GM12892 (cell line): Measurements from ENCODE around the gene HKDC1.

Experiments
- DNase-seq: peaks from one replicate; pipeline ENCODE4 v3.0.0; 2011; ENCODE audit not compliant: insufficient read length
- FAIRE-seq: peaks from 2 replicates; lab custom pipeline; 2011; peaks lifted over from hg19 to GRCh38; lab: Jason Lieb, UNC
- POLR2A ChIP-seq: IDR thresholded peaks from 2 replicates; pipeline ENCODE4 v1.6.1; 2011; ENCODE audit warnings: low read depth, low read length, control low read depth
- POLR2AphosphoS5 ChIP-seq: IDR thresholded peaks from 2 replicates; pipeline ENCODE4 v1.6.1; 2011; ENCODE audit warnings: low read depth, low read length, control low read depth
- TAF1 ChIP-seq: IDR thresholded peaks from 2 replicates; pipeline ENCODE4 v1.6.1; 2011; ENCODE audit warnings: low read depth, mild to moderate bottlenecking, control low read depth, low read length, borderline replicate concordance

The HKDC1 gene

DNA sequence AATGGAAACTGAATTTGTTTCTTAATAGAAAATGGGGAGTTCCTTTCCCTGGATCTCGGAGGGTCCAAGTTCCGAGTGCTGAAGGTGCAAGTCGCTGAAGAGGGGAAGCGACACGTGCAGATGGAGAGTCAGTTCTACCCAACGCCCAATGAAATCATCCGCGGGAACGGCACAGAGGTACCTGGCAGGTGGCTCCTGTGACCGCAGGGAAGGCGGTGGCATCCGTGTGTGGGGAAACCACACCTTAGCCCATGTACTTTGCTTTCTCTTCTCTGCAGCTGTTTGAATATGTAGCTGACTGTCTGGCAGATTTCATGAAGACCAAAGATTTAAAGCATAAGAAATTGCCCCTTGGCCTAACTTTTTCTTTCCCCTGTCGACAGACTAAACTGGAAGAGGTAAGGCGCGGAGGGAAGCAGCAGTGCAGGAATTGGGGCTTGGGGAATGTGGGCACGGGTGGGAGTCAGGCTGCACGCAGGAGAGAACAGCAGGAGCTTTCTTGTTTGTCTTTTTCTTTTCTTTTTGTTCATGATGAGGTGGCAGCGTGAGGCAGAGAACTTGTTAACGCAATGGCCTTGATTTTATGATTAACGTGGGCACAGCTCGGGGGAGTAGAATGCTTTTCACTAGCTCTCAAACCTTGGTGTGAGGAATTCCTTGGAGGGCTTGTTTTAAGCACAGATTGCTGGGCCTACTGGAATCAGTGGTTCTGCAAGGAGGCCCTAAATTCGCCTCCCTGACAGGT is 12.8 kb downstream of the HKDC1 start:
- TF ChIP-seq TAF1 = no peak
- FAIRE-seq (no peak), DNase-seq (no peak)

DNA sequence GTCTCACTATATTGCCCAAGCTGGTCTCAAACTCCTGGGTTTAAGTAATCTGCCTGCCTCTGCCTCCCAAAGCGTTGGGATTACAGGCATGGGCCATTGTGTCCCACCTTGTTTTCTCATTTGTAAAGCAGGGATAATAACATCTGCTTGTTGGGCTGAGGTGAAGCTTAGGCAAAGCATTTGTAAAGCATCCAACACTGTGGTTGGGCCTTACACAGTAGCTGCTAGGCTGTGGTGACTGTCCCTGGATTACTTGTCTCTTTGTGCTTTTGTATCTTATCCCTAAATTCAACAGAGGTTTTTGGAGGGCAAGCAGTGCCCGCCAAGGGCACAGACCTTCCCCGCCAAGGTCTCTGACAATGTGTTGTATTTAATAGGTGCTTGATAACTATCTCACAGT is 14.3 kb downstream of the HKDC1 start:
- no peak for TF ChIP-seq POLR2AphosphoS5
- TF ChIP-seq POLR2A = no peak
- no peak for TF ChIP-seq TAF1
- FAIRE-seq (no peak), DNase-seq (no peak)

DNA sequence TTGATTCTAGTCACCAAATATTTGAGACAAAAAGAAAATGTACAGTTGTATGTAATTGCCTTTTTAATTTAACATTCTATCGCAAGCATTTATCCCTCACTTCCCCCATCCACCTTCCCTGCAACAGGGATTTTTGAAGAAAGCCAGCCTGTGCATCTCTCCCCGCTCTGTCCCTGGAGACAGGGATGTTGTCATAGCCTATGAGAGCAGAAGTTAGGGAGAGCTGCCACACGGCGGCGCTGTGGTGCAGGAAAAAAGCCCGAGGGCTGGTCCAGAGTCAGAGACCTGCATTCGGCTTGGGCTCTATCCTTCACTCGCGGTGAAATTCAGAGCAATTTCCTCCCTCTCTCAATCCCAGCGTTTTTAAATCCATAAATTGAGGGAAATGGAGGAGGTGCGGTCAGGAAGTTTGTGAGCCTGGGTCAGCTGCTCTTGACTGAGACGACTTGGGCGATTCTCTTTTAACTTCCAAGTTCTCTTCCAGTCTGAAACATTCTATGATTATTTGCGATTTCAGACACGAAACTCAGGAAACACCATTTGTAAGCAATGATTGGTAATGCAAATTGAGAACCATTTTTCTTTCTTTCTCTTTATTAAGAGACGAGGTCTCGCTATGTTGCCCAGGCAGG is 17.5 kb downstream of the HKDC1 start:
- peak; percentile 66 for DNase-seq
- TF ChIP-seq POLR2AphosphoS5 = no peak
- TF ChIP-seq TAF1 = no peak
- no peak for TF ChIP-seq POLR2A
- peak; percentile 92 for FAIRE-seq

- TF ChIP-seq POLR2AphosphoS5 (no peak), TAF1 (no peak), POLR2A (no peak)
- FAIRE-seq (no peak), DNase-seq (no peak)
These were observed 19.0 kb downstream of the HKDC1 start for GRCh38 chr10:69239136-69239535.

DNA sequence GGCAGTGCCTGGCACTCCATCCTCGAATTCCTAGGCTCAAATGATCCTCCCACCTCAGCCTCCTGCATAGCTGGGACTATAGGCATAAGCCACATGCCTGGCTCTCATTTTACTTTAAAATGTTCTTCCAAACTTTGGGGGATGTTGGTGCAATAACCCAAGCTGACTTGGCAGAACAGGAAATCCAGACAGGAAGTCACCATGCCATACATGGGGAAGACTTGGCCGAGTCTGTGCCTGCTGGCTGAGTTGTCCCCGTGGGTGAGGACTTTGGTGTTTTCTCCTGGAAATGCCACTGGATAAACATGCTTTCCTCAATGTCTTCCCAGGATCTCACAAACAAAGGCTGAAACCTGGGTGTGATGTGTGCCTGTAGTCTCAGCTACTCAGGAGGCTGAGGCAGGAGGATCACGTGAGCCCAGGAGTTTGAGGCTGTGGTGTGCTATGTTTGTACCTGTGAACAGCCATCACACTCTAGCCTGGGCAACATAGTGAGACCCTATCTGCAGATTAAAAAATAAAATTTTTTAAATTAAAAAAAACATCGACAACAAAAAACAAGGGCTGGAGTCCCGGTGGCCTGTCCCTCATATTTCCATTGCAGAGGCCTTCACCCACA is 19.8 kb downstream of the HKDC1 start:
- no peak for DNase-seq
- no peak for FAIRE-seq
- TF ChIP-seq POLR2AphosphoS5 = no peak
- no peak for TF ChIP-seq POLR2A
- TF ChIP-seq TAF1 = no peak

GRCh38 chr10:69240455-69240854 is 20.3 kb downstream of the HKDC1 start:
- no peak for DNase-seq
- TF ChIP-seq TAF1 (no peak), POLR2A (no peak), POLR2AphosphoS5 (no peak)
- no peak for FAIRE-seq

DNA sequence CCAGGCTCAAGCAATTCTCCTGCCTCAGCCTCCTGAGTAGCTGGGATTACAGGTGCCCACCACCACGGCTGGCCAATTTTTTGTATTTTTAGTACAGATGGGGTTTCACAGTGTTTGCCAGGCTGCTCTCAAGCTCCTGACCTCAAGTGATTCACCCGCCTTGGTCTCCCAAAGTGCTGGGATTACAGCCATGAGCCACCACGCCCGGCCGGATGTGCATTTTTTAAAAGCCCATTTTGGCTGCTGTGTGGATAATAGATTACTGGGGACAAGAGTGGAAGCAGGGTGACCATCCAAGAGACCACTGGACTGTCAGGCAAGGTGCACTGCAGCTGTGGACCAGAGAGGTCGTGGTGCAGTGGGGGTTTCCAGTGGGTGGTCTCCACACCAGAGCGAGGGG is 21.4 kb downstream of the HKDC1 start:
- DNase-seq (no peak), FAIRE-seq (no peak)
- TF ChIP-seq TAF1 (no peak), POLR2A (no peak), POLR2AphosphoS5 (no peak)

- no peak for TF ChIP-seq TAF1
- TF ChIP-seq POLR2A = no peak
- no peak for TF ChIP-seq POLR2AphosphoS5
- FAIRE-seq (no peak), DNase-seq (no peak)
These were observed 22.1 kb downstream of the HKDC1 start for GRCh38 chr10:69242040-69242851.

DNA sequence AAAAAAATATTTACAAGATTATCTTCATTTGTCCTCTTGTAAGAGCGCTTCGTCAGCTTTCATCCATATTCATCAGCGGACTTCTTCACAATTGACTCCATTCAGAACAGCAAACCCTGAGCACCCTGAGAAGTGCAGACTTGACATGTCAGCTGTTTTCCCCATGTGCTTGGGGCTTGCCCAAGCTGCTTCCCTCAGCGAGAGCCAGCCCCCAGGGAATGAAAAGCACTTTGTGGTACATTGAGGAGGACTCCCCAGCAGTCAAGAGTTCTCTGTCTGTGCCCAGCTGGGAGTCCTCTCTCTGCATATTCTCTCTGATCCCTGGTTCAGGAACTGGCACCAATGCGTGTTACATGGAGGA is 22.7 kb downstream of the HKDC1 start:
- TF ChIP-seq POLR2AphosphoS5 (no peak), POLR2A (no peak), TAF1 (no peak)
- DNase-seq = no peak
- no peak for FAIRE-seq

- TF ChIP-seq TAF1 = no peak
- TF ChIP-seq POLR2A = no peak
- no peak for TF ChIP-seq POLR2AphosphoS5
- DNase-seq (no peak), FAIRE-seq (no peak)
These were observed 23.7 kb downstream of the HKDC1 start for GRCh38 chr10:69243817-69244216.

DNA sequence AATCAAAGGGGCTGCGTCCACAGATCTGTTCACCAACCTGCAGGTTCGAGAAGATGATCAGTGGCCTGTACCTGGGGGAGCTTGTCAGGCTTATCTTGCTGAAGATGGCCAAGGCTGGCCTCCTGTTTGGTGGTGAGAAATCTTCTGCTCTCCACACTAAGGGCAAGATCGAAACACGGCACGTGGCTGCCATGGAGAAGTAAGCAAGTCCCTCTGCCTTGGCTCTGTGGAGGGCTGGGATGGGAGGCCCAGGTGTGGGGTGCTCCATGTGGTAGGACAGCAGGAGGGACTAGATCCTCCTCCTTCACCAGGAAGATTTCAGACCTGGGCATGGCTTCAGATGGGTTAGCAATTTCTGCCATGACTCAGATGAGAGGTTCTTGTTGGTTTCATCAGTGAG is 25.9 kb downstream of the HKDC1 start:
- TF ChIP-seq POLR2AphosphoS5 (no peak), TAF1 (no peak), POLR2A (no peak)
- FAIRE-seq (no peak), DNase-seq (no peak)
